ENCODE data around the gene TSHR. TPM values are rescaled to one million over a fixed set of nuclear protein-coding genes. Genes with fewer than 3 reads are reported as not detected.

The TSHR gene
- total and polyA plus RNA-seq, 2 of the 13 experiments (the other 11 are each of a cell fraction or from before 2014, with no cell fraction given): not detected

- TF ChIP-seq ZNF557 (CRISPR knock-in tag; IDR thresholded peaks at IDR 0.05): 0 out of 2 replicates have a peak, but pooled peaks have one; percentile 53
- TF ChIP-seq FLYWCH1 (CRISPR knock-in tag; IDR thresholded peaks at IDR 0.05): no peak
- peak; percentile 70; the same call in 1 of the 2 replicates for TF ChIP-seq E2F1 (CRISPR knock-in tag; IDR thresholded peaks at IDR 0.05)
- TF ChIP-seq FIP1L1 (IDR thresholded peaks at IDR 0.05; ENCODE audit: borderline replicate concordance, insufficient read depth, low read depth, low read length): no peak
- TF ChIP-seq KAT7 (CRISPR knock-in tag; IDR thresholded peaks at IDR 0.05; ENCODE audit: borderline replicate concordance): no peak
- TF ChIP-seq ZNF614 (CRISPR knock-in tag; IDR thresholded peaks at IDR 0.05; ENCODE audit: borderline replicate concordance): 0 out of 2 replicates have a peak, but pooled peaks have one; percentile 49
- TF ChIP-seq ZNF878 (CRISPR knock-in tag; IDR thresholded peaks at IDR 0.05): no peak
- no peak for TF ChIP-seq HNF1B (CRISPR knock-in tag; IDR thresholded peaks at IDR 0.05)
- TF ChIP-seq NFYB (CRISPR knock-in tag; IDR thresholded peaks at IDR 0.05): peak; percentile 30; the same call in 1 of the 2 replicates
- 0 out of 2 replicates have a peak, but pooled peaks have one; percentile 25 for TF ChIP-seq THAP9 (CRISPR knock-in tag; IDR thresholded peaks at IDR 0.05; ENCODE audit: borderline replicate concordance)
- no peak for TF ChIP-seq RBAK (CRISPR knock-in tag; IDR thresholded peaks at IDR 0.05)
- 0 out of 2 replicates have a peak, but pooled peaks have one; percentile 2 for TF ChIP-seq CEBPG (CRISPR knock-in tag; IDR thresholded peaks at IDR 0.05)
- no peak for TF ChIP-seq ZFP90 (CRISPR knock-in tag; IDR thresholded peaks at IDR 0.05; ENCODE audit: borderline replicate concordance)
- no peak for TF ChIP-seq RAD21 (CRISPR knock-in tag; IDR thresholded peaks at IDR 0.05)
- TF ChIP-seq KDM3A (CRISPR knock-in tag; IDR thresholded peaks at IDR 0.05; ENCODE audit: low read depth): no peak
- TF ChIP-seq POGZ (CRISPR knock-in tag; IDR thresholded peaks at IDR 0.05): 0 out of 2 replicates have a peak, but pooled peaks have one; percentile 21
- TF ChIP-seq ASH2L (IDR thresholded peaks at IDR 0.05; ENCODE audit: insufficient read length, low read depth, low read length): peak; percentile 58
- TF ChIP-seq TARDBP (CRISPR knock-in tag; IDR thresholded peaks at IDR 0.05): peak; percentile 54; the same call in 1 of the 2 replicates
- no peak for TF ChIP-seq ZNF569 (CRISPR knock-in tag; IDR thresholded peaks at IDR 0.05; ENCODE audit: borderline replicate concordance)
- TF ChIP-seq TFDP1 (CRISPR knock-in tag; IDR thresholded peaks at IDR 0.05; ENCODE audit: borderline replicate concordance): peak; percentile 98
- TF ChIP-seq THAP7 (CRISPR knock-in tag; IDR thresholded peaks at IDR 0.05): no peak
Observed at GRCh38 chr14:80941241-80942185, 13.9 kb upstream of the TSHR start, which contains the start of gene CEP128 (continued).

Data from HepG2 (cell line).